ENCODE data around the gene FHOD3. TPM values are rescaled to one million over a fixed set of nuclear protein-coding genes. Genes with fewer than 3 reads are reported as not detected.

FHOD3 gene
- total and polyA plus RNA-seq, 2 of the 8 experiments (the other 6 are each of a cell fraction or from before 2014, with no cell fraction given) = 9.7 to 10.5 TPM

DNA sequence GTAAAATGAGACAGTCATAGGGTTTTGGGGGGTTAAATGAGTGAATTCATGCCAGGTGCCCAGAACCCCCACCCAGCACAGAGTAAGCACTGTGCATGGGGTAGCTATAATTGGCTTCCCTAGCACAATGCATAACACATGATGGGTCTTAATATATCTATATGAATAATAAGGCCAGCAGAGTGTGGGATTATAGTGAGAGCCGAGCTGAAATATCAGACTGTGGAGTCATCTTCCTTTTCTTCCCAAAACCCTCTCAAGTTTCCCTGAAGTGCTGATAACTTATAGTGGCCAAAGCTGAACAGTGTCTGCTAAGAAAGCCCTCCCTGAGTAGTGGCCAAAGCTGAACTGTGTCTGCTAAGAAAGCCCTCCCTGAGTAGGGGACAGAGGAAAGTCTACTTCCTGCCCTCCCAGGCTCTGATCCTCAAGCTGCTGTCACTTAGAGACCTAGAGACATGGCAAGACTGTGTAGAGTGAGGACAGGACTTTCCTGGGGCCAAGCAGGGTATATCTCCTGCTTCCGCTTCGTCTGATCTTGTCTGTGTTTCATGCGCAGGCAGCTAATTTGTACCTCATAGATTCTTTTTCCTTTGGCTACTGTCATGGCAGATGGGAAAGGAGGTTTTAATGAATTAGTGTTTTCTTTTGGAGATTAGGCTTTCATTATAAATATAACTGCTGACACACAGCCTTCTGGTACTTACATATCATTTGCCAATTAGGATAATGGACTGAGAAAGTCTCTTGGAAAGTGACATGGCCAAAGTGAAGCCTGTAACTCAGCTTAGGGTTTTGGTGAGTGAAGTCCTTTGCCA, 94.9 kb downstream of the FHOD3 start (continued):
- TF ChIP-seq ZNF274 (IDR thresholded peaks at IDR 0.05; ENCODE audit: borderline replicate concordance, extremely low read depth, low read length) (no peak), KDM5A (IDR thresholded peaks at IDR 0.05; ENCODE audit: low read length) (no peak), SIRT6 (IDR thresholded peaks at IDR 0.05; ENCODE audit: low read length) (no peak), YY1 (IDR thresholded peaks at IDR 0.05; ENCODE audit: low read depth, low read length) (no peak), NRF1 (IDR thresholded peaks at IDR 0.05; ENCODE audit: low read depth, low read length) (no peak), BCL11A (IDR thresholded peaks at IDR 0.05; ENCODE audit: low read depth in 2 of 2, low read length in 2 of 2) (no peak)
- TF ChIP-seq, protein P1, sequence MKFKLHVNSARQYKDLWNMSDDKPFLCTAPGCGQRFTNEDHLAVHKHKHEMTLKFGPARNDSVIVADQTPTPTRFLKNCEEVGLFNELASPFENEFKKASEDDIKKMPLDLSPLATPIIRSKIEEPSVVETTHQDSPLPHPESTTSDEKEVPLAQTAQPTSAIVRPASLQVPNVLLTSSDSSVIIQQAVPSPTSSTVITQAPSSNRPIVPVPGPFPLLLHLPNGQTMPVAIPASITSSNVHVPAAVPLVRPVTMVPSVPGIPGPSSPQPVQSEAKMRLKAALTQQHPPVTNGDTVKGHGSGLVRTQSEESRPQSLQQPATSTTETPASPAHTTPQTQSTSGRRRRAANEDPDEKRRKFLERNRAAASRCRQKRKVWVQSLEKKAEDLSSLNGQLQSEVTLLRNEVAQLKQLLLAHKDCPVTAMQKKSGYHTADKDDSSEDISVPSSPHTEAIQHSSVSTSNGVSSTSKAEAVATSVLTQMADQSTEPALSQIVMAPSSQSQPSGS (IDR thresholded peaks at IDR 0.05; ENCODE audit: low read length) = no peak
